ENCODE results near the gene DTNB.

DNA sequence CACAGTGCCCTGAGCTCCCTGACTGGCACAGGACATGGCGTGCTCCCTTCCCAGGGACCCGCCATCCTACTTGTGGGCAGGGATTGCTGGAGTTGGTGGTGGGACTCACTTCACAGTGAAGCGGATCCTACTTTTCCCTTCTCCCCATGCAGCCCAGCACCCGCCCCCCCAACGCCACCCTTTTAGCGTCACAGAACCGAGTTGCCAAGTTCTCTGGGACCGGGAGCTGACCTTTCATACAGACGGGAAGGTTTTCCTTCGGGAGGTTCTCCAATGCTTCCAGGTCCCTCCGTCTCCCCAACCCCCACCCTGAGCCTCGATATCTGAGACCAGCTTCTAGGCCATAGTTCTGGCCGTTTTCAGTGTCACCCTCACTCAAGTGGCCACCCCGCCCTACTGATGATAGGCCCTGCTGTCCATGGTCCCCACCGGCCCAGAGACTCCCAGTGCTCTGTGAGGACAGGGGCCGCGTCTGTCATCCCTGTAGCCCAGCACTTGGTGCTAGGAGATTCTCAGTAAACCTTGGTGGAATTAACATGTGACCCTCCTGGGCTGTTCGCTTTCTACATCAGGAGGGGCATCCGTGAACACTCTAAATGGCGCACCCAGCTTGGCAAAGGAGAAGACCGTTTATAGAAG is 330.1 kb downstream of the DTNB start:
- no peak for TF ChIP-seq POLR2A (IDR thresholded peaks at IDR 0.05; ENCODE audit: low read depth, low read length)
- TF ChIP-seq TAF1 (IDR thresholded peaks at IDR 0.05; ENCODE audit: low read depth, low read length) = no peak
- TF ChIP-seq POLR2AphosphoS5 (IDR thresholded peaks at IDR 0.05; ENCODE audit: low read depth, low read length) = no peak
- no peak for TF ChIP-seq SPI1 (IDR thresholded peaks at IDR 0.05; ENCODE audit: low read depth, low read length)
- no peak for TF ChIP-seq PAX5 (IDR thresholded peaks at IDR 0.05; ENCODE audit: insufficient read depth, low read length, severe bottlenecking)

All from GM12891 (cell line).